H1 (cell line): Measurements from ENCODE around the gene MFSD6L. TPM values are rescaled to one million over a fixed set of nuclear protein-coding genes. Genes with fewer than 3 reads are reported as not detected.

Source experiments
- CHD7 ChIP-seq: fragments of 300-600 bp; sonication (generic); IDR thresholded peaks from 2 replicates; pipeline ENCODE4 v1.7.1; 2012; ENCODE audit warnings: low read length, moderate library complexity, mild to moderate bottlenecking, inconsistent platforms; ENCODE audit not compliant: insufficient replicate concordance
- CTCF ChIP-seq, 3 experiments: IDR thresholded peaks; 1 replicate in 2 of 3; 2 replicates in 1 of 3; pipeline versions ENCODE4 v1.5.1 to v1.6.1; 2011; ENCODE audit warnings: low read length in 3 of 3, mild to moderate bottlenecking in 3 of 3, inconsistent platforms in 2 of 3, low read depth in 1 of 3, moderate library complexity in 1 of 3; ENCODE audit not compliant: insufficient read depth in 1 of 3; ENCODE audit errors: control extremely low read depth in 1 of 3
- POLR2A ChIP-seq, 2 experiments: IDR thresholded peaks; 1 replicate in 1 of 2; 2 replicates in 1 of 2; pipeline ENCODE4 v1.6.1; 2011; ENCODE audit warnings: low read depth in 2 of 2, low read length in 2 of 2, mild to moderate bottlenecking in 2 of 2; ENCODE audit errors: control extremely low read depth in 1 of 2
- SIN3A ChIP-seq, 2 experiments: IDR thresholded peaks in 1 of 2; conservative IDR thresholded peaks in 1 of 2; 2 replicates each; pipeline ENCODE4 v1.6.1; 2011 to 2012; ENCODE audit warnings: low read length in 2 of 2, improper control_type of control experiment in 1 of 2, low read depth in 1 of 2, mild to moderate bottlenecking in 1 of 2
- polyA plus RNA-seq, 7 experiments: library from polyadenylated mRNA; depleted of rRNA in 3 of 7; stranded (reverse) in 5 of 7; unstranded in 2 of 7; fragments of >200 nt in 5 of 7; fragments of 200-250 nt in 2 of 7; gene quantifications; 1 replicate in 5 of 7; 2 replicates in 1 of 7; 4 replicates in 1 of 7; pipeline versions ENCODE4 v1.2.1 to v1.2.3, GENCODE V29; 2011 to 2013; ENCODE audit warnings: missing spikeins in 2 of 7, mixed read lengths in 2 of 7
- total RNA-seq: library from RNA; stranded (reverse); fragmentation: NEBNext Ultra II Directional; extraction: Animal tissue kit (Norgen Biotek cat#: 25700); gene quantifications from 2 replicates; pipeline ENCODE4 v1.2.1, GENCODE V29; 2021

Gene MFSD6L
- total and polyA plus RNA-seq, 2 of the 8 experiments (the other 6 are each of a cell fraction or from before 2014, with no cell fraction given): 2.6 to 2.7 TPM

- no peak for TF ChIP-seq CHD7
- TF ChIP-seq CTCF (IDR thresholded peaks at IDR 0.05; ENCODE audit: control extremely low read depth in 1 of 3, insufficient read depth in 1 of 3, low read depth in 1 of 3, low read length in 3 of 3): no peak
- no peak for TF ChIP-seq SIN3A (conservative IDR thresholded peaks at IDR 0.05 in 1 of 2, IDR thresholded peaks at IDR 0.05 in 1 of 2; ENCODE audit: low read depth in 1 of 2, low read length in 2 of 2)
- TF ChIP-seq POLR2A (IDR thresholded peaks at IDR 0.05; ENCODE audit: control extremely low read depth in 1 of 2, low read depth in 2 of 2, low read length in 2 of 2): no peak
Observed at GRCh38 chr17:8755590-8756255, 43.4 kb downstream of the MFSD6L start (continued).
